Stimulated activated CD4-positive, alpha-beta T cell treated with anti-CD3 and anti-CD28 coated beads, Interleukin-1b, Interleukin-23, amount 100 ng/mL, for 24 hours (primary cell): ENCODE data around the gene SLC44A5.
"Not testable (repeated sequence)": the region's sequence is repeated elsewhere in the genome, so short reads cannot be mapped to it uniquely, and the experiment has no call there.

Experiments used
- DNase-seq, 4 experiments: peaks; one replicate each; pipeline ENCODE4 v3.0.0-alpha.2; 2020; ENCODE audit warnings: low read depth in 4 of 4, low spot score in 1 of 4

SLC44A5 gene

GRCh38 chr1:75469586-75470173, 141.2 kb downstream of the SLC44A5 start:
- no peak for DNase-seq

GRCh38 chr1:75461808-75462325, 149.0 kb downstream of the SLC44A5 start:
- DNase-seq, result no peak

GRCh38 chr1:75449998-75450397, 160.9 kb downstream of the SLC44A5 start:
- no peak for DNase-seq

GRCh38 chr1:75444220-75444619, 166.7 kb downstream of the SLC44A5 start:
- DNase-seq, result no peak

GRCh38 chr1:75440274-75440673, 170.6 kb downstream of the SLC44A5 start:
- no peak for DNase-seq

GRCh38 chr1:75438355-75438754, 172.6 kb downstream of the SLC44A5 start:
- DNase-seq, result no peak

- DNase-seq, result no peak
Observed at GRCh38 chr1:75431843-75432242, 179.1 kb downstream of the SLC44A5 start.

GRCh38 chr1:75430526-75430925, 180.4 kb downstream of the SLC44A5 start:
- no peak for DNase-seq

GRCh38 chr1:75426688-75427087, 184.2 kb downstream of the SLC44A5 start:
- no peak for DNase-seq

GRCh38 chr1:75425001-75425650, 185.8 kb downstream of the SLC44A5 start:
- DNase-seq, result no peak

- no peak for DNase-seq
Observed at GRCh38 chr1:75423616-75424015, 187.3 kb downstream of the SLC44A5 start.

- no peak for DNase-seq
Observed at GRCh38 chr1:75423136-75423535, 187.8 kb downstream of the SLC44A5 start.

GRCh38 chr1:75421371-75421770, 189.5 kb downstream of the SLC44A5 start:
- DNase-seq, result no peak

- DNase-seq, result no peak
Observed at GRCh38 chr1:75415187-75415586, 195.7 kb downstream of the SLC44A5 start.

- DNase-seq, result no peak
Observed at GRCh38 chr1:75412616-75413015, 198.3 kb downstream of the SLC44A5 start.

- DNase-seq, result not testable (repeated sequence)
Observed at GRCh38 chr1:75404681-75405080, 206.2 kb downstream of the SLC44A5 start.

- not testable (repeated sequence) for DNase-seq
Observed at GRCh38 chr1:75403147-75403646, 207.7 kb downstream of the SLC44A5 start.

- no peak for DNase-seq
Observed at GRCh38 chr1:75400716-75401115, 210.2 kb downstream of the SLC44A5 start.

GRCh38 chr1:75396745-75397144, 214.2 kb downstream of the SLC44A5 start:
- no peak for DNase-seq

- no peak for DNase-seq
Observed at GRCh38 chr1:75396260-75396659, 214.7 kb downstream of the SLC44A5 start.

- no peak for DNase-seq
Observed at GRCh38 chr1:75394386-75395139, 216.4 kb downstream of the SLC44A5 start.

GRCh38 chr1:75392278-75392677, 218.6 kb downstream of the SLC44A5 start:
- no peak for DNase-seq
